A549 treated with DMSO at 1 μM for 4 hours (cell line): ENCODE data around the gene MBTPS1. TPM values are rescaled to one million over a fixed set of nuclear protein-coding genes. Genes with fewer than 3 reads are reported as not detected.

ENCODE experiments used
- total RNA-seq: library from RNA; stranded (reverse); fragments of 200-300 nt; extraction: Qiagen RNA extraction; gene quantifications from 5 replicates; pipeline ENCODE4 v1.2.3, GENCODE V29; 2022; ENCODE audit warnings: low read depth

The MBTPS1 gene
- 40.5 to 52.4 TPM (median 50.1 TPM) in 5 replicates for total RNA-seq

GRCh38 chr16:84116720-84117493 is at the start of gene MBTPS1:
Gene MBTPS1, minus strand, starts transcription at chr16:84116942. Its CDS starts 15,159 bp downstream, at chr16:84101783.

GRCh38 chr16:84144859-84145639 is 28.3 kb upstream of the MBTPS1 start, which contains the start of the genes DNAAF1 and HSDL1:
Gene DNAAF1, plus strand, starts transcription at chr16:84145308. Its CDS starts 133 bp downstream, at chr16:84145441.
Gene HSDL1, minus strand, starts transcription at chr16:84145177. Its CDS starts 13,856 bp downstream, at chr16:84131321.

GRCh38 chr16:84042308-84042878 is 74.3 kb downstream of the MBTPS1 start, which contains the start of gene SLC38A8:
Gene SLC38A8, minus strand, starts transcription at chr16:84042795. Its CDS starts 638 bp downstream, at chr16:84042157.

Other genes starting within 250 kb of the MBTPS1 start
- 1.1 to 2.3 TPM (median 2.1 TPM) in 5 replicates for gene MLYCD, start 217.8 kb downstream of the MBTPS1 start, total RNA-seq
- 30.1 to 64.8 TPM (median 39.7 TPM) in 5 replicates for gene OSGIN1, start 163.7 kb downstream of the MBTPS1 start, total RNA-seq
- gene NECAB2, start 148.7 kb downstream of the MBTPS1 start, total RNA-seq = 1.6 to 3.7 TPM (median 2.8 TPM) in 5 replicates
- gene SLC38A8, start 74.1 kb downstream of the MBTPS1 start, total RNA-seq = not detected in 5 replicates
- gene HSDL1, start 28.2 kb upstream of the MBTPS1 start, total RNA-seq = 15.8 to 21.0 TPM (median 18.6 TPM) in 5 replicates
- gene DNAAF1, start 28.4 kb upstream of the MBTPS1 start, total RNA-seq = 0.26 to 0.45 TPM (median 0.38 TPM) in 5 replicates
- gene TAF1C, start 70.1 kb upstream of the MBTPS1 start, total RNA-seq = 23.1 to 35.1 TPM (median 28.4 TPM) in 5 replicates
- not detected in 5 replicates for gene ADAD2, start 74.2 kb upstream of the MBTPS1 start, total RNA-seq
- gene KCNG4, start 123.1 kb upstream of the MBTPS1 start, total RNA-seq = not detected in 5 replicates
- gene WFDC1, start 177.9 kb upstream of the MBTPS1 start, total RNA-seq = not detected in 5 replicates